HG03045 (cell line): ENCODE data around the gene SNTG2.
"Not testable (repeated sequence)": the region's sequence is repeated elsewhere in the genome, so short reads cannot be mapped to it uniquely, and the experiment has no call there.

Experiments
- ATAC-seq: cut with Tn5 transposase; IDR thresholded peaks from one replicate; pipeline ENCODE4 v1.9.1; 2021; ENCODE audit warnings: mild to moderate bottlenecking, moderate library complexity; ENCODE audit not compliant: unreplicated experiment

The SNTG2 gene

GRCh38 chr2:1353124-1353523 lies 402.5 kb downstream of the SNTG2 start:
- ATAC-seq, result no peak

GRCh38 chr2:1353543-1353942 lies 402.9 kb downstream of the SNTG2 start:
- no peak for ATAC-seq

GRCh38 chr2:1360144-1360543 lies 409.5 kb downstream of the SNTG2 start:
- ATAC-seq, result no peak

GRCh38 chr2:1360557-1361250 lies 410.1 kb downstream of the SNTG2 start:
- no peak for ATAC-seq

GRCh38 chr2:1363367-1363766 lies 412.7 kb downstream of the SNTG2 start:
- ATAC-seq, result no peak

- ATAC-seq, result no peak
Observed at GRCh38 chr2:1366546-1367134, 416.0 kb downstream of the SNTG2 start.

- no peak for ATAC-seq
Observed at GRCh38 chr2:1367601-1368000, 417.0 kb downstream of the SNTG2 start.

- ATAC-seq, result no peak
Observed at GRCh38 chr2:1369905-1370304, 419.3 kb downstream of the SNTG2 start.

- no peak for ATAC-seq
Observed at GRCh38 chr2:1370461-1370860, 419.8 kb downstream of the SNTG2 start.

- ATAC-seq, result no peak
Observed at GRCh38 chr2:1371082-1371481, 420.4 kb downstream of the SNTG2 start.

GRCh38 chr2:1373830-1374229 lies 423.2 kb downstream of the SNTG2 start:
- ATAC-seq, result no peak

GRCh38 chr2:1374287-1374686 lies 423.6 kb downstream of the SNTG2 start:
- no peak for ATAC-seq

GRCh38 chr2:1375794-1376193 lies 425.1 kb downstream of the SNTG2 start:
- ATAC-seq, result no peak

- no peak for ATAC-seq
Observed at GRCh38 chr2:1377473-1377872, 426.8 kb downstream of the SNTG2 start.

- ATAC-seq, result no peak
Observed at GRCh38 chr2:1378456-1379150, 428.0 kb downstream of the SNTG2 start.

GRCh38 chr2:1381644-1382043 lies 431.0 kb downstream of the SNTG2 start:
- ATAC-seq, result no peak

GRCh38 chr2:1387954-1388725 lies 437.5 kb downstream of the SNTG2 start:
- ATAC-seq, result not testable (repeated sequence)

GRCh38 chr2:1390118-1390517 lies 439.5 kb downstream of the SNTG2 start:
- not testable (repeated sequence) for ATAC-seq

- ATAC-seq, result no peak
Observed at GRCh38 chr2:1393321-1393720, 442.7 kb downstream of the SNTG2 start.

- no peak for ATAC-seq
Observed at GRCh38 chr2:1394709-1395408, 444.2 kb downstream of the SNTG2 start.

- no peak for ATAC-seq
Observed at GRCh38 chr2:1397350-1397749, 446.7 kb downstream of the SNTG2 start.
